H9 (cell line): ENCODE measurements around the gene FANK1. TPM values are rescaled to one million over a fixed set of nuclear protein-coding genes. Genes with fewer than 3 reads are reported as not detected.

ENCODE experiments used
- DNase-seq: peaks from one replicate; pipeline ENCODE4 v3.0.0-alpha.2; 2017
- H2AFZ ChIP-seq: one replicate; pipeline ENCODE4 v1.6.1; 2013; ENCODE audit warnings: mild to moderate bottlenecking, low read length, control low read depth, moderate library complexity
- H2AK5ac ChIP-seq: 2 replicates; pipeline ENCODE4 v1.6.1; 2013; ENCODE audit warnings: low read length, control low read depth, mixed read lengths; ENCODE audit not compliant: insufficient read length
- H2BK120ac ChIP-seq: one replicate; pipeline ENCODE4 v1.6.1; 2013; ENCODE audit warnings: low read depth, mild to moderate bottlenecking, low read length, control low read depth, inconsistent platforms; ENCODE audit not compliant: poor library complexity, severe bottlenecking
- H2BK12ac ChIP-seq: 2 replicates; pipeline ENCODE4 v1.6.1; 2013; ENCODE audit warnings: low read length, control low read depth, mixed read lengths, low read depth; ENCODE audit not compliant: insufficient read length
- H2BK15ac ChIP-seq: 2 replicates; pipeline ENCODE4 v1.6.1; 2013; ENCODE audit warnings: low read depth, low read length, control low read depth
- H2BK20ac ChIP-seq: one replicate; pipeline ENCODE4 v1.6.1; 2013; ENCODE audit warnings: low read depth, mild to moderate bottlenecking, low read length, control low read depth, inconsistent platforms; ENCODE audit not compliant: poor library complexity, severe bottlenecking
- H2BK5ac ChIP-seq: 2 replicates; pipeline ENCODE4 v1.6.1; 2013; ENCODE audit warnings: low read length, control low read depth, mixed read lengths; ENCODE audit not compliant: insufficient read length
- H3K14ac ChIP-seq: 2 replicates; pipeline ENCODE4 v1.6.1; 2013; ENCODE audit warnings: low read length, control low read depth; ENCODE audit not compliant: insufficient read depth
- H3K18ac ChIP-seq: 2 replicates; pipeline ENCODE4 v1.6.1; 2013; ENCODE audit warnings: low read depth, mild to moderate bottlenecking, mixed read lengths, low read length, control low read depth; ENCODE audit not compliant: insufficient read length
- H3K23ac ChIP-seq: 2 replicates; pipeline ENCODE4 v1.6.1; 2013; ENCODE audit warnings: low read length, control low read depth, mixed read lengths, low read depth; ENCODE audit not compliant: insufficient read length
- H3K23me2 ChIP-seq: 2 replicates; pipeline ENCODE4 v1.6.1; 2013; ENCODE audit warnings: low read depth, mild to moderate bottlenecking, mixed read lengths, low read length, control low read depth; ENCODE audit not compliant: insufficient read length, poor library complexity, severe bottlenecking
- H3K27ac ChIP-seq: 2 replicates; pipeline ENCODE4 v1.5.1; 2013; ENCODE audit warnings: low read length, control low read depth, mixed read lengths, low read depth; ENCODE audit not compliant: insufficient read length
- H3K27me3 ChIP-seq: 2 replicates; pipeline ENCODE4 v1.6.1; 2013; ENCODE audit warnings: low read length, control low read depth, inconsistent platforms; ENCODE audit not compliant: insufficient read depth
- H3K4ac ChIP-seq: 2 replicates; pipeline ENCODE4 v1.6.1; 2013; ENCODE audit warnings: low read depth, mild to moderate bottlenecking, control low read depth, inconsistent platforms, low read length, moderate library complexity
- H3K4me1 ChIP-seq: 2 replicates; pipeline ENCODE4 v1.6.1; 2013; ENCODE audit warnings: low read length, control low read depth, inconsistent platforms; ENCODE audit not compliant: insufficient read depth
- H3K4me2 ChIP-seq: 2 replicates; pipeline ENCODE4 v1.6.1; 2013; ENCODE audit warnings: low read length, control low read depth, mixed read lengths; ENCODE audit not compliant: insufficient read length, insufficient read depth
- H3K56ac ChIP-seq: 2 replicates; pipeline ENCODE4 v1.6.1; 2013; ENCODE audit warnings: low read depth, mild to moderate bottlenecking, mixed read lengths, low read length, control low read depth; ENCODE audit not compliant: insufficient read length
- H3K79me1 ChIP-seq: 2 replicates; pipeline ENCODE4 v1.6.1; 2013; ENCODE audit warnings: low read depth, mild to moderate bottlenecking, moderate library complexity, low read length, control low read depth, inconsistent platforms; ENCODE audit not compliant: insufficient read depth, poor library complexity, severe bottlenecking
- H3K79me2 ChIP-seq: 2 replicates; pipeline ENCODE4 v1.6.1; 2013; ENCODE audit warnings: low read length, control low read depth, inconsistent platforms; ENCODE audit not compliant: insufficient read depth
- H3K9ac ChIP-seq: 2 replicates; pipeline ENCODE4 v1.6.1; 2013; ENCODE audit warnings: low read length, control low read depth, mixed read lengths; ENCODE audit not compliant: insufficient read length; ENCODE audit errors: extremely low read depth
- H3K9me3 ChIP-seq: one replicate; pipeline ENCODE4 v1.6.1; 2013; ENCODE audit warnings: low read depth, low read length, inconsistent platforms; ENCODE audit not compliant: control insufficient read depth
- H3T11ph ChIP-seq: one replicate; pipeline ENCODE4 v1.6.1; 2013; ENCODE audit warnings: mild to moderate bottlenecking, low read length, control low read depth, inconsistent platforms
- H4K20me1 ChIP-seq: one replicate; pipeline ENCODE4 v1.6.1; 2013; ENCODE audit not compliant: control insufficient read depth, insufficient read length, insufficient read depth
- H4K5ac ChIP-seq: 2 replicates; pipeline ENCODE4 v1.6.1; 2013; ENCODE audit warnings: low read depth, mild to moderate bottlenecking, mixed read lengths, low read length, control low read depth; ENCODE audit not compliant: insufficient read length
- H4K8ac ChIP-seq: replicated peaks from 2 replicates; pipeline ENCODE4 v1.6.1; 2013; ENCODE audit warnings: low read length, control low read depth, mixed read lengths, low read depth; ENCODE audit not compliant: insufficient read length
- H4K91ac ChIP-seq: 2 replicates; pipeline ENCODE4 v1.6.1; 2013; ENCODE audit warnings: low read depth, mild to moderate bottlenecking, moderate library complexity, mixed read lengths, low read length, control low read depth; ENCODE audit not compliant: insufficient read length
- H3K27ac Mint-ChIP-seq, 3 experiments: 2 replicates in 2 of 3; 3 replicates in 1 of 3; pipeline ENCODE4 v1.8.0; 2020 to 2021; ENCODE audit warnings: mixed read lengths in 3 of 3, mild to moderate bottlenecking in 1 of 3, moderate library complexity in 1 of 3
- H3K27me3 Mint-ChIP-seq: 2 replicates; pipeline ENCODE4 v1.8.0; 2021; ENCODE audit warnings: low read depth, mild to moderate bottlenecking, moderate library complexity, mixed read lengths
- H3K36me3 Mint-ChIP-seq, 3 experiments: 2 replicates in 2 of 3; 3 replicates in 1 of 3; pipeline ENCODE4 v1.8.0; 2020 to 2021; ENCODE audit warnings: low read depth in 3 of 3, mixed read lengths in 3 of 3; ENCODE audit not compliant: insufficient read depth in 1 of 3
- H3K4me1 Mint-ChIP-seq, 2 experiments: 2 replicates each; pipeline ENCODE4 v1.8.0; 2020; ENCODE audit warnings: mixed read lengths in 2 of 2
- H3K4me3 Mint-ChIP-seq, 2 experiments: 2 replicates in 1 of 2; 3 replicates in 1 of 2; pipeline ENCODE4 v1.8.0; 2020 to 2021; ENCODE audit warnings: mild to moderate bottlenecking in 2 of 2, mixed read lengths in 2 of 2, moderate library complexity in 1 of 2
- H3K9me3 Mint-ChIP-seq, 2 experiments: 2 replicates in 1 of 2; 3 replicates in 1 of 2; pipeline ENCODE4 v1.8.0; 2020; ENCODE audit warnings: mild to moderate bottlenecking in 2 of 2, mixed read lengths in 2 of 2, moderate library complexity in 1 of 2
- WGBS: extraction: QIAGEN DNeasy Blood & Tissue Kit; methylation state at CpG from one replicate; pipeline ENCODE4 v1.1.7; 2013; ENCODE audit warnings: missing lambda C conversion rate, low lambda C conversion rate, mixed read lengths; ENCODE audit not compliant: insufficient read length; ENCODE audit errors: extremely low coverage; 5-methylcytosine and 5-hydroxymethylcytosine counted together
- total RNA-seq: library from RNA; stranded (reverse); gene quantifications from 2 replicates; pipeline ENCODE4 v1.2.1, GENCODE V29; 2021
- TF ChIP-seq, protein P1 (sequence below): fragments of 200-600 bp; sonication (generic); conservative IDR thresholded peaks from 3 replicates; pipeline ENCODE4 v1.8.0; 2021; ENCODE audit warnings: antibody characterized with exemption, mild to moderate bottlenecking

FANK1 gene
- total RNA-seq, 1 experiment from 2014 or later: 0.68 TPM

DNA sequence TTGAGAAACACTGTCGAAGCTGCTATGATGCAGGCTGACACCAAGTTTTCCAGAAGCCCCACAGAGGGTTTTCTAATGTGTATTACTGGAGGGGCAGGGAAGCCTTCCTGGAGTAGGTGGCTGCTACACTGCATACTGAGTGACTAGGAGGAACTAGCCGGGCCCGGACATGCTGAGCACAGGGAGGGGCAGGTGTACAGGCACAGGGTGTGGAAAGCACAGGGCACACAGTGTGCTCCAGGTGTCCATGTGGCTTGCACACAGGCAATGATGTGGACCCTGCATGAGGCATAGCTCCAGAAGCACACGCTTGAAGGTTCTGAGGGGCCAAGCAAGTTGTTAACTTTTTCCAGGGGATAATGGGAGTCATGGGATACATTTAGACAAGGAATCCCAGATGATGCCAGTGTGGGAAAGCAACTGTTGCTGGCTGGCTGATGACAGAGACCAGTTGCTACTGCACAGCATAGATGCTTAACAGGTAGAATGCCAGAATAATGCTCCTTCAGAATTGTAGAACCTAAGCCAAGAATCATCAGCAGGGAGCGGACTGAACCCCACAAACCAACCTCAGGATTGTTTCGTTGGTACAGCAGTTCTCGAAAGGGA lies 29.8 kb upstream of the FANK1 start:
- Histone ChIP-seq H3K79me2 (no peaks in the 10 kb centered on the region), H2AK5ac (no peak overlapping the region), H2BK120ac (no peak overlapping the region), H3K4me1 (no peaks in the 10 kb centered on the region), H3K27me3 (no peaks in the 10 kb centered on the region), H2BK15ac (no peak overlapping the region), H3K79me1 (no peaks in the 10 kb centered on the region), H2BK5ac (no peak overlapping the region), H3K27ac (no peak overlapping the region), H3T11ph (no peak overlapping the region), H3K4ac (no peak overlapping the region), H2BK20ac (no peak overlapping the region), H4K20me1 (no peaks in the 10 kb centered on the region), H2AFZ (no peak overlapping the region), H3K23ac (no peak overlapping the region), H3K9ac (no peak overlapping the region), H3K23me2 (no peaks in the 10 kb centered on the region), H4K8ac (no peak overlapping the region), H3K4me2 (no peak overlapping the region), H2BK12ac (no peak overlapping the region), H4K91ac (no peak overlapping the region), H3K18ac (no peak overlapping the region), H3K56ac (no peak overlapping the region), H3K9me3 (no peaks in the 10 kb centered on the region), H3K14ac (no peak overlapping the region; the same call in 1 of the 2 replicates), H4K5ac (no peak overlapping the region)
- H3K4me3 Mint-ChIP-seq: no peak overlapping the region
- no peaks in the 10 kb centered on the region for H3K27me3 Mint-ChIP-seq
- TF ChIP-seq, protein P1, sequence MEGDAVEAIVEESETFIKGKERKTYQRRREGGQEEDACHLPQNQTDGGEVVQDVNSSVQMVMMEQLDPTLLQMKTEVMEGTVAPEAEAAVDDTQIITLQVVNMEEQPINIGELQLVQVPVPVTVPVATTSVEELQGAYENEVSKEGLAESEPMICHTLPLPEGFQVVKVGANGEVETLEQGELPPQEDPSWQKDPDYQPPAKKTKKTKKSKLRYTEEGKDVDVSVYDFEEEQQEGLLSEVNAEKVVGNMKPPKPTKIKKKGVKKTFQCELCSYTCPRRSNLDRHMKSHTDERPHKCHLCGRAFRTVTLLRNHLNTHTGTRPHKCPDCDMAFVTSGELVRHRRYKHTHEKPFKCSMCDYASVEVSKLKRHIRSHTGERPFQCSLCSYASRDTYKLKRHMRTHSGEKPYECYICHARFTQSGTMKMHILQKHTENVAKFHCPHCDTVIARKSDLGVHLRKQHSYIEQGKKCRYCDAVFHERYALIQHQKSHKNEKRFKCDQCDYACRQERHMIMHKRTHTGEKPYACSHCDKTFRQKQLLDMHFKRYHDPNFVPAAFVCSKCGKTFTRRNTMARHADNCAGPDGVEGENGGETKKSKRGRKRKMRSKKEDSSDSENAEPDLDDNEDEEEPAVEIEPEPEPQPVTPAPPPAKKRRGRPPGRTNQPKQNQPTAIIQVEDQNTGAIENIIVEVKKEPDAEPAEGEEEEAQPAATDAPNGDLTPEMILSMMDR: no peak
- no CpG with 5 or more reads among the region's 7 CpGs for WGBS
- no peak for DNase-seq
- peaks cover 0 to 2% of the 10 kb centered on the region in 2 experiments; a peak in 1 of 4 replicates for H3K4me1 Mint-ChIP-seq
- no peak overlapping the region; a peak in 1 of 7 replicates for H3K27ac Mint-ChIP-seq
- H3K36me3 Mint-ChIP-seq: peaks cover 3 to 12% (median 5%) of the 10 kb centered on the region in 3 experiments; a peak in 5 of 7 replicates
- no peaks in the 10 kb centered on the region for H3K9me3 Mint-ChIP-seq
